Stomach (tissue), 9 donors: ENCODE data around the gene TBP. TPM values are rescaled to one million over a fixed set of nuclear protein-coding genes. Genes with fewer than 3 reads are reported as not detected.
"Not testable (repeated sequence)": the region's sequence is repeated elsewhere in the genome, so short reads cannot be mapped to it uniquely, and the experiment has no call there.

Experiments used
- DNase-seq, 2 donors: peaks; one replicate each; pipeline versions ENCODE4 v3.0.0 to v3.0.0-alpha.2; 2013 to 2019
- H3K27ac ChIP-seq, 5 donors: fragments of 200-600 bp in 4 of 5; sonication (generic) in 4 of 5; one replicate each; pipeline ENCODE4 v1.5.1; 2013 to 2019; ENCODE audit warnings: mild to moderate bottlenecking in 1 of 5, moderate library complexity in 1 of 5
- H3K27me3 ChIP-seq, 3 donors: fragments of 200-600 bp; sonication (generic); one replicate each; pipeline ENCODE4 v1.5.1; 2017 to 2019; ENCODE audit warnings: mixed run types in 1 of 3
- H3K36me3 ChIP-seq, 4 donors: fragments of 200-600 bp; sonication (generic); 1 replicate in 3 of 4; 2 replicates in 1 of 4; pipeline ENCODE4 v1.5.1; 2016 to 2019
- H3K4me1 ChIP-seq, 4 donors: fragments of 200-600 bp; sonication (generic); one replicate each; pipeline ENCODE4 v1.5.1; 2016 to 2019
- H3K4me3 ChIP-seq, 4 donors: fragments of 200-600 bp; sonication (generic) in 3 of 4; one replicate each; pipeline ENCODE4 v1.5.1; 2016 to 2019; ENCODE audit warnings: mild to moderate bottlenecking in 1 of 4
- H3K9me3 ChIP-seq, 4 donors: fragments of 200-600 bp; sonication (generic); one replicate each; pipeline ENCODE4 v1.5.1; 2016 to 2019
- CTCF ChIP-seq, 7 experiments: fragments of 450-650 bp in 4 of 7; fragments of 200-600 bp in 3 of 7; sonication (generic) in 3 of 7; IDR thresholded peaks; one replicate each; pipeline ENCODE4 v1.5.1; 2016 to 2019; ENCODE audit warnings: antibody characterized with exemption in 7 of 7, control low read depth in 2 of 7, mild to moderate bottlenecking in 1 of 7
- EP300 ChIP-seq: sonication (generic); formaldehyde crosslinking; IDR thresholded peaks from one replicate; pipeline ENCODE4 v1.6.1; 2017; ENCODE audit warnings: antibody characterized with exemption
- POLR2A ChIP-seq, 4 donors: fragments of 450-650 bp; IDR thresholded peaks; one replicate each; pipeline ENCODE4 v1.6.1; 2016; ENCODE audit warnings: antibody characterized with exemption in 4 of 4, control low read depth in 2 of 4, mild to moderate bottlenecking in 1 of 4, moderate library complexity in 1 of 4
- POLR2AphosphoS5 ChIP-seq, 3 donors: sonication (generic); formaldehyde crosslinking; IDR thresholded peaks; one replicate each; pipeline ENCODE4 v1.6.1; 2016; ENCODE audit warnings: antibody characterized with exemption in 3 of 3
- WGBS, 5 donors: extraction: QIAGEN DNeasy Blood & Tissue Kit in 3 of 5; methylation state at CpG; one replicate each; pipeline versions ENCODE4 v1.1.5 to v1.1.7; 2013 to 2018; 5-methylcytosine and 5-hydroxymethylcytosine counted together
- intact Hi-C: fragments of 100-400 bp; cut with DNase I; formaldehyde crosslinking; loops from one replicate; pipeline ENCODE4 v1.15.1; 2023; ENCODE audit warnings: low total_unique reads
- polyA plus RNA-seq, 3 donors: library from polyadenylated mRNA; stranded (reverse); fragments of 200-250 nt; gene quantifications; one replicate each; pipeline ENCODE4 v1.2.3, GENCODE V29; 2013
- total RNA-seq, 5 donors: library from RNA; depleted of rRNA; stranded (reverse); fragments of >200 nt; gene quantifications; one replicate each; pipeline versions ENCODE4 v1.1.0 to v1.2.3, GENCODE V29; 2014 to 2016
- donor health status: healthy with polysubstance abuse.
- donor health status: Bipolar disorder and iron deficiency.
- donor health status: healthy.

Gene TBP
- total and polyA plus RNA-seq, 8 donors: 6.2 to 50.2 (median 13.5) TPM

- Histone ChIP-seq H3K27me3 (peaks cover 0 to 19% (median 0%) of the 10 kb centered on the region in 3 donors), H3K9me3 (peaks cover 0 to 18% (median 11%) of the 10 kb centered on the region in 4 donors), H3K36me3 (no peaks in the 10 kb centered on the region), H3K4me1 (no peaks in the 10 kb centered on the region), H3K4me3 (no peak overlapping the region), H3K27ac (no peak overlapping the region)
- no peak for TF ChIP-seq POLR2AphosphoS5 (IDR thresholded peaks at IDR 0.05)
- TF ChIP-seq POLR2A (IDR thresholded peaks at IDR 0.05): no peak
- TF ChIP-seq CTCF (IDR thresholded peaks at IDR 0.05): no peak
- TF ChIP-seq EP300: no peak
- DNase-seq: no peak
- intact Hi-C loops: no loop called here
Measured at GRCh38 chr6:170597278-170597677, 43.1 kb downstream of the TBP start.

- WGBS, 5 donors: 51 to 74% (median 61%) methylated on average over 6 of the region's 6 CpGs
- intact Hi-C loops: no loop called here
Measured at GRCh38 chr6:170605574-170606259, 51.5 kb downstream of the TBP start.

GRCh38 chr6:170609225-170609624 lies 55.1 kb downstream of the TBP start:
- H3K27ac ChIP-seq, H3K4me3 ChIP-seq, DNase-seq, intact Hi-C loops, H3K36me3 ChIP-seq, H3K4me1 ChIP-seq, H3K9me3 ChIP-seq: not testable (repeated sequence)
- H3K27me3 ChIP-seq: peaks cover 0 to 56% (median 0%) of the 10 kb centered on the region in 3 donors
- WGBS, 5 donors: 77 to 81% (median 78%) methylated on average over 8 of the region's 8 CpGs

More at GRCh38 chr6:170605574-170606259, 51.5 kb downstream of the TBP start:
- peaks cover 0 to 52% (median 0%) of the 10 kb centered on the region in 3 donors for H3K27me3 ChIP-seq
- TF ChIP-seq CTCF (IDR thresholded peaks at IDR 0.05) (no peak), EP300 (no peak), POLR2AphosphoS5 (IDR thresholded peaks at IDR 0.05) (no peak), POLR2A (IDR thresholded peaks at IDR 0.05) (no peak)
- H3K4me3 ChIP-seq: no peak overlapping the region
- H3K36me3 ChIP-seq: no peaks in the 10 kb centered on the region
- no peaks in the 10 kb centered on the region for H3K4me1 ChIP-seq
- no peak overlapping the region for H3K27ac ChIP-seq
- H3K9me3 ChIP-seq: no peaks in the 10 kb centered on the region
- DNase-seq: no peak

- H3K36me3 ChIP-seq, H3K9me3 ChIP-seq, DNase-seq, intact Hi-C loops, H3K4me3 ChIP-seq, H3K27ac ChIP-seq, H3K4me1 ChIP-seq: not testable (repeated sequence)
- H3K27me3 ChIP-seq: peaks cover 0 to 41% (median 0%) of the 10 kb centered on the region in 3 donors
- WGBS, 5 donors: 3 to 13% (median 5%) methylated on average over 8 to 31 of the region's 55 CpGs
Measured at GRCh38 chr6:170612256-170612804, 58.2 kb downstream of the TBP start.

GRCh38 chr6:170616020-170616554 lies 61.9 kb downstream of the TBP start:
- no CpG with 5 or more reads among the region's 1 CpG for WGBS, 5 donors
- DNase-seq: not testable (repeated sequence)

More at GRCh38 chr6:170616020-170616554, 61.9 kb downstream of the TBP start:
- H3K4me1 ChIP-seq, H3K27me3 ChIP-seq, intact Hi-C loops, H3K36me3 ChIP-seq, H3K27ac ChIP-seq, H3K4me3 ChIP-seq, H3K9me3 ChIP-seq: not testable (repeated sequence)

Other genes with a start within 250 kb of the TBP start
- gene FAM120B, start 247.6 kb upstream of the TBP start, total RNA-seq: 10 to 100 TPM; 26.4 to 66.5 (median 29.9) TPM
- 1 to 10 TPM; 6.4 to 9.9 (median 9.4) TPM for gene FAM120B, start 247.6 kb upstream of the TBP start, polyA plus RNA-seq
- 100 to 1,000 TPM in 3 of 5 donors, 10 to 100 TPM in 2; 36.5 to 294 (median 112) TPM for gene PSMB1, start 1.1 kb upstream of the TBP start, total RNA-seq
- gene PSMB1, start 1.1 kb upstream of the TBP start, polyA plus RNA-seq: 100 to 1,000 TPM; 206 to 304 (median 263) TPM
- 100 to 1,000 TPM in 1 of 5 donors, 10 to 100 TPM in 4; 38.2 to 209 (median 69.0) TPM for gene PDCD2, start 30.3 kb downstream of the TBP start, total RNA-seq
- 10 to 100 TPM; 54.2 to 73.2 (median 66.9) TPM for gene PDCD2, start 30.3 kb downstream of the TBP start, polyA plus RNA-seq